SHP77 (cell line): ENCODE data around the gene ENO2.

Experiments
- DNase-seq, 2 experiments: peaks; one replicate each; lab custom pipeline; 2025; lab: John Stamatoyannopoulos, UW

ENO2 gene

GRCh38 chr12:6932766-6933165, 18.4 kb downstream of the ENO2 start:
- no peak for DNase-seq

GRCh38 chr12:6934110-6934509, 19.7 kb downstream of the ENO2 start:
- DNase-seq: no peak

GRCh38 chr12:6935371-6936193, 21.2 kb downstream of the ENO2 start:
- DNase-seq: no peak

GRCh38 chr12:6936194-6936635, 21.8 kb downstream of the ENO2 start:
- DNase-seq: no peak

- DNase-seq: no peak
Observed at GRCh38 chr12:6936636-6937480, 22.5 kb downstream of the ENO2 start.

GRCh38 chr12:6937481-6938352, 23.3 kb downstream of the ENO2 start:
- DNase-seq: peak; percentile 78 to 80

- DNase-seq: no peak
Observed at GRCh38 chr12:6938353-6939190, 24.2 kb downstream of the ENO2 start.

GRCh38 chr12:6939191-6939540, 24.8 kb downstream of the ENO2 start:
- no peak for DNase-seq

DNA sequence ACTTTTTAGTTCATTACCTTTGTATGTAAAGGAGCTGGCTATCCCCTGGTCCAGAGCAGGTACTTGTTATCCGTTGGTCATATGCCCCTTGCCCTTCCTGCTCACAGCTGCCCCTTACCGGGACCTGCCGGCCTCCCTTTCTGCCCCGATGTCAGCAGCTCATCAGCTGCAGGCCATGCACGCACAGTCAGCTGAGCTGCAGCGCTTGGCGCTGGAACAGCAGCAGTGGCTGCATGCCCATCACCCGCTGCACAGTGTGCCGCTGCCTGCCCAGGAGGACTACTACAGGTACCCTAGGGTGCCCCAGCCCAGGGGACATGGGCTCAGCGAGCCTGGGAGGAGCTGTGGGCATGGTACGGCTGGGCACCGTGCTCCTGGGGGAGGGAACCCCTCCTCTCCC, 26.9 kb downstream of the ENO2 start:
- no peak for DNase-seq

- DNase-seq: no peak
Observed at GRCh38 chr12:6941782-6942181, 27.4 kb downstream of the ENO2 start.

- DNase-seq: no peak
Observed at GRCh38 chr12:6942331-6942665, 27.9 kb downstream of the ENO2 start.

DNA sequence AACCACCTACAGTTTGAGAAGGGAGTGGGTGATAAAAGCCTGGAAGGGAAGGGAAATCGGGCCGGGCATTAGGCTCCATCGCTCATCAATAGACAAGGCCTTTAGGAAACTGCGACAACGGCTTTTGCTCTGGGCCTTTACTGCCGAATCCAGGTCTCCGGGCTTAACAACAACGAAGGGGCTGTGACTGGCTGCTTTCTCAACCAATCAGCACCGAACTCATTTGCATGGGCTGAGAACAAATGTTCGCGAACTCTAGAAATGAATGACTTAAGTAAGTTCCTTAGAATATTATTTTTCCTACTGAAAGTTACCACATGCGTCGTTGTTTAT, 29.0 kb downstream of the ENO2 start:
- DNase-seq: peak; percentile 56 to 61

- DNase-seq: peak; percentile 80 to 93
Observed at GRCh38 chr12:6943722-6944380, 29.5 kb downstream of the ENO2 start, which contains the start of the genes C12orf57 and RNU7-1. Gene C12orf57 (plus strand): TSS chr12:6944022. CDS start chr12:6944122, 100 bp downstream. Gene RNU7-1 (plus strand): TSS chr12:6943816.

GRCh38 chr12:6944381-6945186, 30.2 kb downstream of the ENO2 start:
- peak; percentile 72 to 73 for DNase-seq

DNA sequence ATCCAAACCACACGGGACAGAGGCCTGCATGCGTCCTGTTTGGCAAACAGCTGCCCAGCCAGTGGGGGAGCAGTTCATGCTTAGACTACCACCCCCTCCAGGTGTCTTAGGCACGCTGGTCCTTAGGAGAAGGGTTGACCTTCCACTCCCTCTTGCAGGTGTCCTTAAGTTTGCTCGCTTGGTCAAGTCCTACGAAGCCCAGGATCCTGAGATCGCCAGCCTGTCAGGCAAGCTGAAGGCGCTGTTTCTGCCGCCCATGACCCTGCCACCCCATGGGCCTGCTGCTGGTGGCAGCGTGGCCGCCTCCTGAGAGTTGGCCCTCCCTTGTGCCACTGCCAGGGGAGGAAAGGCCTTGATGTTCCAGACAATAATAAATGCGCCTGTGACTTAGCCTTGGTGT, 31.2 kb downstream of the ENO2 start:
- DNase-seq: no peak

DNA sequence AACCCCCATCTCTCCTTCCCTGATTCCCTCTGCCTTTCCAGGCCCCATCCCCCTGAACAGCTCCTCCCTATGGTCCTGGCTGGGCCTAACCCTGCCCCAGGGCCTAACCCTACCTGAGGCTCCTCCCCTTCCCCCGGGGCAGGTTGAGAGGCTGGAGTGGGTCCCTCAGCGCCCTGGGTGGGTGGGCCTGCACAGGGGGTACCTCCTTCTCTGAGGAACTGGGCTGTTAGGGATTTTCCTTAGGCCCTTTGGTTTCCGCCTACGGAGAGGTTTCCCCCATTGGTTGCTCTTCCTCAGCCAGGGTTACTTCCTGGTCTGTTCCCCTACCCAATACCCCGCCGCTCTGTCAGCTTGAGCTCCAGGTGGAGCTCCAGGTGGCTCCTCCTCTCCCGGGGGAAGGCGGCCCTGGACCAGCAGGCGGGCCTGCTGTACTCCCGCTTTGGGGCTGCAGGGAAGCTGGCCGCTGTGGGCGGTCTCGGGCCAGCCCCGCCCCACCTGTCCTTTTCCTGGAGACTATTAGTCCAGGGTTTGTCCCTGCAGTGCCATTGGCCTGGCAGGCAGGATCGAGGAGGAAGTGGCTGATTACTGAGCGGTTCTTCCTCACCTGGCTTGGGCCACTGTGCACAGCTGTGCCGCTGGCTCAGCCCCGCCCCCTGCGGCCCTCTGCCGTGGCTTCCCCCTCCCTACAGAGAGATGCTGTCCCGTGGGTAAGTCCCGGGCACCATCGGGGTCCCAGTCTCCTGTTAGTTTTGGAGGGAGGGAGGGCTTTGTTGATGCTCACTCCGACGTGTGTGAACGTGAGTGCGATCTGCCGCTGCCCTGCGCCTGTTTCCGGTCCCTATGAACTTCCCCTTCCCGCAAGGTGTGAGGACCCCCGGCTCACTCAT, 31.9 kb downstream of the ENO2 start:
- DNase-seq: peak; percentile 61 to 81

DNA sequence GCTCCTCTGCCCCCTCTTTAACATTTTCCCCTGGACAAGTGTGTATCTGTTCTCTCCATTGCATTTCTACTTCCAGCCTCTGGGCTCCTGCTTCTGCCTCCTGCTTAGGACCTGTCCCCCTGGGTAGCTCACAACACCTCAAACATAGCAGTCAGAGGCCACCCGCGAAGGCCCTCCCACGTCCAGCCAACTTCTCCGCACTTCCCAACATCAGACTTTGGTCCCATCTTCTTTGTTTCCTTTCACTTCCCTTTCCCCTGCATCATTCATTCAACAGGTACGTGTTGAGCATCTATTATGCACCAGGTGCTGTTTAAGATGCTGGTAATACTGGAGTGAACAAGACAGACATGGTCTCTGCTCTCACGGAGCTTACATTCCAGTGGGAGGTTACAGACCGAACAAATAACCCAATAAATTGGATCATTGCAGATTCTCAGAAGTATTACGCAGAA, 32.6 kb downstream of the ENO2 start:
- no peak for DNase-seq

DNA sequence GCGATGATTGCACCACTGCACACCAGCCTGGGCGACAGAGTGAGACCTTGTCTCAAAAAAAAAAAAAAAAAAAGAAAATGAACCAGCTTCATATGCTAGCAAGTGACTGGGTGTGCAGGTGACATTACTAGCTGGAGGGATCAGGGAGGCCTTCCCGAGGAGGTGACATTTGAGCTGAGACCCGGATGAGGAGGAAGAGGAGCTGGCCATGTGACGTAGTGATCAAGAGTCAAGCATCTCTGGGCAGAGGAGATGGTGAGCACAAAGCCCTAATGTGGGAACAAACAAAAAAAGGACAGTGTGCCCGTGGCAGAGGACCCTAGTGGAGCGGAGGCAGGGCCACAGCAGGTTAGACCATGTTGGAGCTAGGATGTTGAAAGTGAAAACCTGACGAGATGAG, 33.2 kb downstream of the ENO2 start:
- no peak for DNase-seq
